CD4-positive, alpha-beta T cell treated with Interleukin-17A for 4 hours (primary cell): Measurements from ENCODE around the gene MYBBP1A.

Experiments
- DNase-seq: peaks from one replicate; pipeline ENCODE4 v3.0.0-alpha.2; 2020; ENCODE audit warnings: mixed read lengths

The MYBBP1A gene

DNA sequence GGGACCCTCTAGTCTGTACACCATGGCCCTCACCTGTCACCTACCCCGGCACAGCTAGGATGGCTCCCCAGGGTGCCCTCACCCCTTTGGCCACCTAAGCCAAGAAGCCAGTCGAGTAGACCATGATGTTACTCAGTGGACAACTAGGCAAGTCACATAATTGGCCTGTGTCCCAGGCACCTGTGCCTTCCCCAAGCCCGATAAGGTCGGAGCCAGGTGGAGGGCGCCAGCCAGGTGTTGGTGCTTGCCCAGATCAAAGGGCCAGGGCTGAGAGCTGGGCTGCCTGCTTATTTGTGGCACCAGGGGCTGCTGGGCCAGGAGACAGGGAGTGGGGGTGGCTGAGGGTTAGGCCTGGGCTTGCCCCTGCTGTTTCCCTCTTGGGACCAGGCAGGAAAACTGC is 39.7 kb downstream of the MYBBP1A start:
- no peak for DNase-seq

DNA sequence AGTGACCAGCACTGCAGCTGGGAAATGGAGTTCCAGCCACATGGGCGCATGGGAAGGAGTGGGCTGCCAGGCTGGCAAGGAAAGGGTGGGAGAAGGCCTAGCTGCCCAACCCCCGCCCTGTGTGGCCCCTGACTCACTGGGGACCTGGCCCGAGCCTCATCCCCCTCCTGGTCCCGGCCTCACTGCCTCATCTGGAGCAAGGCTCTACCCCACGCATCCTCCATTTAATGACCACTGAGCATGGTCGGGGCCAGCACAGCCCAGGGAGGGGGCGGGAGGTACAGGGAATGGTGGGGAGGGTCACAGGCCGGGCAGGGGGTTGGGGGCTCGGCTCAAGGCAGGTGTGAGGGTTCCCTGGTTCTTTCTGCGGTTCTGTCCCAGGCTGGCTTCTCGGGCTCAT is 40.4 kb downstream of the MYBBP1A start:
- DNase-seq = no peak

DNA sequence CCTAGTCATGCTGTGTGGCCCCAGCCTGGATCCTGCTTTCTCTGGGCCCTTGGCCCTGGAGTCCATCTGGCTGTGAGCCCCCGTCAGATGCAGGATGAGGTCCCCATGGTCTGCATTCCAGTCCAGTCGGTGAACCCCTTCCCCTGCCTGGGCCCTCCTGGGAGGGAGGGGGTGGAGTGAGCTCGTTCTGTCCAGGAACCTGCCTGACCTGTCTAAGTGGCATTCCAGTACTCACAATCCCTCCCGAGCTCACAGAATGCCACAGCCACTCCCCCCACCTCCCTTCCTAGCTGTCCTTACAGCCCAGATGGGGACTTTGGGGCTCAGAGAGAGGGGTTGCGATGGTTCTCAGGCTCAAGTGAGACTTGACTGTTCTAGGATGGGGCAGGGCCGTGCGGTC is 41.0 kb downstream of the MYBBP1A start:
- no peak for DNase-seq

DNA sequence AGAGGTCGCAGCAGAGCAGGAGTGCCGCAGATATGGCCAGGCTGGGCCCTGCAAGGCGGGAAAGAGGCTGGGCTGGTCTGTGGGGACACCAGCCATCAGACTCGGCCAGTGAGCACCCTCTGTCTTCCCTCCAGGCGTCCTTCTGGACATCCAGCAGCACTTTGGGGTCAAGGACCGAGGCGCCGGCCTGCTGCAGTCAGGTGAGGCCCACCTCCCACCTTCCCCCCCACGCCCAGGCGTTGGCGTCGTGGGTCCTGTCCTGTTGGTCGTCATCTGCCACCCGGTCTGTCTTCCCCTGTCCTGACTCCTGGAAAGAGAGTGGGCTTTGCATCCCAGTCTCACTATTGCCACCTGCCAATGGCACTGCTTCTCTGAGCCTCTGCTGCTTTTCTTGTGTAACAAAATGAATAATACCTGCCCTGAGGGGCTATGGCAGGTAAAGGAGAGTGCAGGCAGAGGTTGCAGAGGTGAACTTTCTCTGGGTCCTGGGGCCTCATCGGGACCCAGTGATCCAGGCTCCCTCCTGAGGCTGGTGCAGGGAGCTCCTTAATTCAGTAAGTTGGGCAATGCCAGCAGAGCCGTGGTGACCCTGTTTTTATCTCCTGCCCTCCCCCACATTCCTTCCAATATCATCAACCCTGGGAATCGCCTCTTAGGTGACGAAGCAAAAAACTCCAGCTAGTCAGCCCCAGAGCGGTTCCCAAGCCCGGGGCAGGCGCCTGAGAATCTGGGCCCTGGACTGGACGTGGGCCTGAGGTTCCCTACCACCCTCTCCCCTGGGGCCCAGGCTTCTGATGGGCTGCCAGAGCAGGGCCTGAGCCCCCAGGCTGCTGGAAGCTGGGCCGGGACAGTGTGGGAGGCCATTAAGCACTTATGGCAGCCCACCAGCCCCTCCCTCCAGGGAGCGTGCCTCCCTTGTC is 41.8 kb downstream of the MYBBP1A start:
- DNase-seq = no peak

GRCh38 chr17:4512156-4513112 is 42.8 kb downstream of the MYBBP1A start:
- no peak for DNase-seq

- no peak for DNase-seq
These were observed 43.8 kb downstream of the MYBBP1A start for GRCh38 chr17:4511199-4511932.

GRCh38 chr17:4510618-4510941 is 44.6 kb downstream of the MYBBP1A start:
- DNase-seq = no peak

DNA sequence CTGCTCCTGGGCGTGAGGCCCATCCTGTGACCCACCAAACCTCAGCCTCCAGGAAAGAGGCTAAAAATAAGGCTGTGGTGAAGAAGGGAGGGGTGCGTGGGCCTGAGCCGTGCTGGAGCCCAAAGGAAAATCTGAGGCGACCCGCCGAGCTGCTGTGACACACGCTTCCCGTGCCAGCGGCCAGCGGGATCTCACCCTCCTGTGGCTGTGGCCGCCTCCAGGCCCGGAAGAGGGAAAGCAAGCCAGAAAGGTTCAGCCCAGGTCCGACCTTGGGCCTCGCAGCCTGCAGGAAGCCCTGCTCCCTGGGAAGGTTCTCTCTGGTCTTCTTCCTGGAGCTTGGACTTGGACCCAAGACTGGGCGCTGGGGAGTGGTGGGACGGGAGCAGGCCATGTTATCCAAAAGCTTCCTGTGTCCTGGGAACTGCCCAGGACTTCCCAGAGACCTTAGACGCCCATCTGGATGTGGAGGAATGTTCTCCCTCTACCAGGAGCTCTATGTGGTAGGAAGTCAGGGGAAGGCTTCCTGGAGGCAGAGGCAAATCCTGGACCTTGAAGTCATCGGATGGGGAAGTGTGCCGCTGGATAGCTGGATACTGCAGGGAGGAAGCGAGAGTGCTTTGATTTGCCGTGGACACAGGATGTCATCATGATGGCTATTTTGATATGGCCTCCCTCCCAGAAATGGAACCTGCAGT is 45.1 kb downstream of the MYBBP1A start:
- DNase-seq = no peak

- DNase-seq = peak; percentile 38
These were observed 45.8 kb downstream of the MYBBP1A start for GRCh38 chr17:4509401-4509800.

DNA sequence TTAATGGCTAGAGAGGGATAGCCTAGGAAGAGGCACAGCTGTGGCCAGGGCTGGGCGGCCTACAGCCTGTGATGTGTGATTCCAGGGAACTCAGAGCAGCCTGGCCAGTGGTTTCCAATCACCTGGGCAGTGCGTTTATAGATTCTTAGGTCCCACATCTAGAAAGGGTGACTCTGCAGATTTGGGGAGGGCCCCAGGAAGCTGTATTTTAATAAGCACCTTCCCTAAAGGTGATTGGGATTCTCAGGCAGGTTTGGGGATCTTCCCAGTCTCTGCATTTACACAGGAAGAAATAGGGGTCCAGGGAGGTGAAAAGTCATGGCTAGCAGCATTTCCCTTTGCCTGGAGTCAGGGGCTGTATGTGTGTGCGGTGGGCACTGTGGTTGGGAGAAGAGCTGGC is 47.0 kb downstream of the MYBBP1A start:
- no peak for DNase-seq

DNA sequence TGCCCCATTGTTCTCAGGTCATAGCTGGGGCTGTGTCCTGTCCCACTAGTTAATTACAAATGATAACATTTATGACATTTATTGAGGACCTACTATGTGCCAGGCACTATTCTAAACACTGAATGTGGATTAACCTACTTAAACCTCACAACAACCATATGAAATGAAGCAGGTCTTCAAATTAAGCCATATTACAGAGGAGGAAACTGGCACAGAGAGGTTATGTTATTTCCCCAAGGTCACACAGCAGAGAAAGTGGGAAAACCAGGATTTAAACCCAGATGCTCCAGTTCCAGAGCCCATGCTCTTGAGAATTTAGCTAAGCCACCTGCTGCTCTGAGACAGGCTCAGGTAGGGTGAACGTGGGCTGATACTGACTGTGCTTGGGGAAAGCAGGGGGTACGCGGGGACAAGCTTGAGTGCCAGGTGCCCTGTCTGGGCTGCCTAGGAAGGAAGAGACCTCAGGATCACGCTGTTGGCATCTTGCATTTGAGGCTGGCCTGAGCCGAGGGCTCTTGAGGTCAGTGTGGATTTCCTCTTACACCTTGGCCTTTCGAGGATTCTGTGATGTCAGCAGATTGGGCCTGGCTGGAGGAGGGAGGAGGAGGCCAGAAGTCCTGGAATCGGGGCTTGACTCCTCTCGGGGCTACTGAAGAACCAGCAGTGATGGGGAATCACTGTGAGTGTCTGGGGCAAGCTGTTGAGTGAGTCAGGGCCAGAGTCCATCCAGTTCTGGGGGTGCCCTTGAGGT is 47.6 kb downstream of the MYBBP1A start:
- no peak for DNase-seq

- no peak for DNase-seq
These were observed 48.3 kb downstream of the MYBBP1A start for GRCh38 chr17:4506892-4507291.

DNA sequence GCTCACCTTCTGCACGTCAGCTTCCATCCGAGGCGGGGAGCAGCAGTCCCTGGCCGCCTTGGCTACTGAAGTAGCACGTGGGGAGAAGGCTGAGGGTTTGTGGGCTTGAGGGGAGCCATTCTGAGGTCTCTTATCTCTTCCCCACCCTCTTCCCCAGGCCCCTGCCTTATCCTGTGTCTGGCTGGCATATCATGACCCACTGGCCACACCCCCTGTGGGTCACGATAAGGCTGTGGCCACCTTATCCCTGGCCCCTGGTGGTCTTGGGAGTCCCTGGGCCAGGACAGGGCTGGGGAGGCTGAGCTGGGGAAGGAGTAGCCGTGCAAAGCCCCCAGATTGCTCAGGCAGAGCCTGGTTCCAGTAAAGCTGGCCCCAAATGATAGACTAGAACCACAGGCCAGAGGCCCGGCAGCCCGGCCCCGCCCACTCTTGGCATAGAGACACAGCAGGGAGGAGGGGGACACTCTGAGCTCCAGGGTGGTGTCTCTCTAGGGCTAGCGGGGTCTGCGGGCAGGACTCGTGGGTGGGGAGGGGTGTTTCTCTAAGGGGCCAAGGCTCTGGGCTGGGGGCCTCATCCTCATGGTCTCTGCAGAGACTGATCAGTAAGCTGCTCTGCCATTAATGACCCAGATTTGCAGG is 48.9 kb downstream of the MYBBP1A start:
- DNase-seq = no peak

- no peak for DNase-seq
These were observed 50.0 kb downstream of the MYBBP1A start for GRCh38 chr17:4505187-4505586.

DNA sequence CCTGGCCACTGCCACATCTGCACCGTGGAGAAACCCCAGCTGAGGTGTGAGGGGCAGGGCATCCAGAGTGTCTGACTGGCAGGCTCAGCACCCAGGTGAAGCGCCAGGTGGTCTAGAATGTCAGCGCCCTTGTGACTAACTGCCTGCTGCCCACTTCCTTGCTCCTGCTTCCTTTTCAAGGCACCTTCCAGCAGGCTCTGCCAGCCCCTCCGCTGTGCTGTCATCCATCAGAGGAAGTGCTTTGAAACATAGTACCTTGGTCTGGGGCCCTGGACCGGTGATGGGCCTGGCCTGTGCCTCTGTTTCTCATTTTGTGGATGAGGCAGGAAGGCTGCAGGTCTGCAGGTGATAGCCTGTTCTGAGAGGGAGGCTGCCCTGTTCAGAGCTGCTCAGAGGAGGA is 51.0 kb downstream of the MYBBP1A start:
- peak; percentile 15 for DNase-seq

- no peak for DNase-seq
These were observed 51.7 kb downstream of the MYBBP1A start for GRCh38 chr17:4503283-4504025.

DNA sequence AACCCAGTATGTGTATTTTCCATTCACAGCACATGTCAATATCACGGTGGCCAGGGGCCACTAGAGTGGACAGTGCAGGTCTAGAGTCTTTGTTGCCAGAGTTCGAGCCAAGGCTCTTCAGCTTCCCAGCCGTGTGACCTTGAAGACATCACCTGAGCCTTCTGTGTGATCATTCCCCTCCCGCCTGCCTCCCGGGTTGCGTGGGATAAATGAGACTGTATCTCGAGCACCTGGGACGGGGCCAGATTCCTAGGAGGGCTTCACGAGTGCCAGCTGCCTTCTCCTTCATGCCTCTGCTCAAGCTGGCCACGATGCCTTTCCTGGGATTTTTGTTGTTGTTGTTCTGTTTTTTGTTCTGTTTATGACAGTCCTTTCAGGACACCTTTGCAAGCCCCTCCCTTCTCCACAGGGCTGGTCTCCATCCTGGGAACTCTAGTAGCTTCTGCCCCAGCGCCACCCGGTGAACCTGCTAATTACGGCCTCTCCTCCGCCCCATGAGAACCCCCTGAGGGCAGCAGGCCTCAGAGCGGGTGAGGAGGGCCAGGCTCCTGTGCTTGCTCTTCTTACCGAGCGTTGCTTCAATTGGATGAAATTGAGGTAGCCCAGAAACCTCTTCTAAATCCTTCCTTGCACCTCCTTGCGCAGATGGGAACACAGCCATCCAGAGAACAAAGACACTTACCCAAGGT is 52.6 kb downstream of the MYBBP1A start:
- DNase-seq = no peak

- DNase-seq = no peak
These were observed 53.8 kb downstream of the MYBBP1A start for GRCh38 chr17:4501295-4501949.

DNA sequence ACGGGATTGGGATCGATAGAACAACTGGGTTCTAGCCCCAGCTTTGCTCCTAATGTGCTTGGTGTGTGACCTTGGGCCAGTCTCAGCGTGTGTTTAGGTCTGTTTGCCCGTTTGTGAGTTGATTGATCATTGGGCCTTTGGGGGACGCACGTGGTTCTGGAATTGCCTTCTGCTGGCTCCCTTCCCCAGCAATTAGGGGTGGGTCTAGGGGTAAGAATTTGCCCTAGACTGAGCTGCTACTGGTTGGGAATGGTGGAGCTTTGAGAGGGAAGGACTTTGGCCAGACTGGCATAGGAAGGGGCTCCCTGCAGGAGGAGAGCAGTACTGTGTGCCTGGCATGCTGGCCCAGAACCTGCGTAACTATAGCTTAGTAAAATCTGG is 55.0 kb downstream of the MYBBP1A start:
- no peak for DNase-seq
